Spleen (tissue), 7 donors: Measurements from ENCODE around the gene ABCA8.

Experiments used
- POLR2A ChIP-seq, 3 donors: fragments of 450-650 bp; IDR thresholded peaks; one replicate each; pipeline ENCODE4 v1.5.1; 2017; ENCODE audit warnings: antibody characterized with exemption in 3 of 3, mild to moderate bottlenecking in 1 of 3
- POLR2AphosphoS5 ChIP-seq, 3 donors: sonication (generic); formaldehyde crosslinking; IDR thresholded peaks; one replicate each; pipeline ENCODE4 v1.5.1; 2017; ENCODE audit warnings: antibody characterized with exemption in 3 of 3
- TF ChIP-seq, protein P1 (sequence below), 11 experiments: fragments of 200-600 bp in 7 of 11; fragments of 450-650 bp in 4 of 11; sonication (generic) in 4 of 11; IDR thresholded peaks in 8 of 11; conservative IDR thresholded peaks in 3 of 11; 1 replicate in 7 of 11; 2 replicates in 4 of 11; pipeline versions ENCODE4 v1.4.0 to v1.8.0; 2016 to 2021; ENCODE audit warnings: antibody characterized with exemption in 11 of 11, inconsistent platforms in 4 of 11, mild to moderate bottlenecking in 1 of 11
- donor health status: DM: no; HTN: no; CAD: no; lungs with moderate emphysema.
- donor health status: DM: no; HTN: no; CAD: no.
- donor health status: DM: no; HTN: no; CAD: no.

GRCh38 chr17:68953340-68953997 is 1.7 kb downstream of the ABCA8 start:
- TF ChIP-seq POLR2A (IDR thresholded peaks at IDR 0.05) = no peak
- TF ChIP-seq, protein P1, sequence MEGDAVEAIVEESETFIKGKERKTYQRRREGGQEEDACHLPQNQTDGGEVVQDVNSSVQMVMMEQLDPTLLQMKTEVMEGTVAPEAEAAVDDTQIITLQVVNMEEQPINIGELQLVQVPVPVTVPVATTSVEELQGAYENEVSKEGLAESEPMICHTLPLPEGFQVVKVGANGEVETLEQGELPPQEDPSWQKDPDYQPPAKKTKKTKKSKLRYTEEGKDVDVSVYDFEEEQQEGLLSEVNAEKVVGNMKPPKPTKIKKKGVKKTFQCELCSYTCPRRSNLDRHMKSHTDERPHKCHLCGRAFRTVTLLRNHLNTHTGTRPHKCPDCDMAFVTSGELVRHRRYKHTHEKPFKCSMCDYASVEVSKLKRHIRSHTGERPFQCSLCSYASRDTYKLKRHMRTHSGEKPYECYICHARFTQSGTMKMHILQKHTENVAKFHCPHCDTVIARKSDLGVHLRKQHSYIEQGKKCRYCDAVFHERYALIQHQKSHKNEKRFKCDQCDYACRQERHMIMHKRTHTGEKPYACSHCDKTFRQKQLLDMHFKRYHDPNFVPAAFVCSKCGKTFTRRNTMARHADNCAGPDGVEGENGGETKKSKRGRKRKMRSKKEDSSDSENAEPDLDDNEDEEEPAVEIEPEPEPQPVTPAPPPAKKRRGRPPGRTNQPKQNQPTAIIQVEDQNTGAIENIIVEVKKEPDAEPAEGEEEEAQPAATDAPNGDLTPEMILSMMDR (IDR thresholded peaks at IDR 0.05 in 8 of 11, conservative IDR thresholded peaks at IDR 0.05 in 3 of 11) = no peak
- no peak for TF ChIP-seq POLR2AphosphoS5 (IDR thresholded peaks at IDR 0.05)
